Stimulated activated CD8-positive, alpha-beta memory T cell treated with anti-CD3 and anti-CD28 coated beads, Interleukin-2, amount 100 ng/mL, for 1 hour (primary cell): ENCODE data around the gene PRCP.
"Not testable (repeated sequence)": the region's sequence is repeated elsewhere in the genome, so short reads cannot be mapped to it uniquely, and the experiment has no call there.

Experiments used
- DNase-seq, 2 donors: peaks; one replicate each; pipeline ENCODE4 v3.0.0-alpha.2; 2020; ENCODE audit warnings: low read depth in 2 of 2

PRCP gene

GRCh38 chr11:82872377-82873150 is 27.7 kb downstream of the PRCP start:
- no peak for DNase-seq

GRCh38 chr11:82871646-82872045 is 28.6 kb downstream of the PRCP start:
- no peak for DNase-seq

- DNase-seq = no peak
Measured at GRCh38 chr11:82869657-82870056, 30.6 kb downstream of the PRCP start.

- DNase-seq = peak; percentile 29 to 65
Measured at GRCh38 chr11:82867495-82868082, 32.6 kb downstream of the PRCP start.

GRCh38 chr11:82865841-82866240 is 34.4 kb downstream of the PRCP start:
- no peak for DNase-seq

- no peak for DNase-seq
Measured at GRCh38 chr11:82864268-82864667, 36.0 kb downstream of the PRCP start.

GRCh38 chr11:82863209-82863608 is 37.0 kb downstream of the PRCP start:
- DNase-seq = no peak

GRCh38 chr11:82862379-82862778 is 37.9 kb downstream of the PRCP start:
- DNase-seq = no peak

- DNase-seq = no peak
Measured at GRCh38 chr11:82859750-82860149, 40.5 kb downstream of the PRCP start.

- DNase-seq = no peak
Measured at GRCh38 chr11:82858556-82859091, 41.6 kb downstream of the PRCP start.

- DNase-seq = no peak
Measured at GRCh38 chr11:82858133-82858532, 42.1 kb downstream of the PRCP start.

- DNase-seq = no peak
Measured at GRCh38 chr11:82857145-82857544, 43.1 kb downstream of the PRCP start.

GRCh38 chr11:82855616-82856015 is 44.6 kb downstream of the PRCP start:
- no peak for DNase-seq

GRCh38 chr11:82854916-82855315 is 45.3 kb downstream of the PRCP start:
- DNase-seq = not testable (repeated sequence)

- DNase-seq = no peak
Measured at GRCh38 chr11:82854242-82854641, 46.0 kb downstream of the PRCP start.

- no peak for DNase-seq
Measured at GRCh38 chr11:82848829-82849228, 51.4 kb downstream of the PRCP start.

- no peak for DNase-seq
Measured at GRCh38 chr11:82845356-82846353, 54.6 kb downstream of the PRCP start.

- no peak for DNase-seq
Measured at GRCh38 chr11:82843057-82843795, 57.0 kb downstream of the PRCP start.

- no peak for DNase-seq
Measured at GRCh38 chr11:82842019-82842418, 58.2 kb downstream of the PRCP start.

GRCh38 chr11:82837650-82838049 is 62.6 kb downstream of the PRCP start:
- no peak for DNase-seq

GRCh38 chr11:82832983-82833382 is 67.2 kb downstream of the PRCP start:
- DNase-seq = no peak
